H7 (cell line): Measurements from ENCODE around the gene P2RX6. TPM values are rescaled to one million over a fixed set of nuclear protein-coding genes. Genes with fewer than 3 reads are reported as not detected.
"Not testable (repeated sequence)": the region's sequence is repeated elsewhere in the genome, so short reads cannot be mapped to it uniquely, and the experiment has no call there.

ENCODE experiments used
- DNase-seq: peaks from one replicate; pipeline ENCODE4 v3.0.0; 2012
- H3K27me3 ChIP-seq: 2 replicates; pipeline ENCODE4 v1.6.0; 2011; ENCODE audit warnings: mild to moderate bottlenecking, low read length; ENCODE audit not compliant: control insufficient read depth, insufficient read depth
- H3K36me3 ChIP-seq: replicated peaks from 2 replicates; pipeline ENCODE4 v1.5.1; 2011; ENCODE audit warnings: low read length; ENCODE audit not compliant: control insufficient read depth, insufficient read depth
- H3K4me3 ChIP-seq: 2 replicates; pipeline ENCODE4 v1.5.1; 2011; ENCODE audit warnings: low read depth, mild to moderate bottlenecking, control low read depth, low read length, moderate library complexity; ENCODE audit not compliant: insufficient read depth
- total RNA-seq: library from RNA; depleted of rRNA; stranded (reverse); fragments of >200 nt; shearing (Covaris generic); gene quantifications from 2 replicates; pipeline ENCODE4 v1.2.3, GENCODE V29; 2014; rRNA removed

The P2RX6 gene
- total RNA-seq, result 0.26 and 0.31 TPM in 2 replicates

GRCh38 chr22:21014726-21015465, at the start of gene P2RX6:
Gene P2RX6 (plus strand): TSS chr22:21015165. CDS start chr22:21015175, 10 bp downstream.
- Histone ChIP-seq H3K27me3 (no peaks in the 10 kb centered on the region; the same call in 1 of the 2 replicates), H3K4me3 (peak within 1 kb of the TSS; percentile 71), H3K36me3 (no peaks in the 10 kb centered on the region)
- DNase-seq, result no peak

- DNase-seq, result peak; percentile 64
- Histone ChIP-seq H3K36me3 (no peaks in the 10 kb centered on the region), H3K27me3 (peaks cover 64% of the 10 kb centered on the region), H3K4me3 (no peak overlapping the region)
Observed at GRCh38 chr22:20965888-20966855, 48.8 kb upstream of the P2RX6 start.

- Histone ChIP-seq H3K27me3 (peaks cover 64% of the 10 kb centered on the region), H3K36me3 (no peaks in the 10 kb centered on the region), H3K4me3 (no peak within 1 kb of the TSS)
- peak; percentile 66 for DNase-seq
Observed at GRCh38 chr22:20966883-20967696, 47.9 kb upstream of the P2RX6 start, which contains the start of gene AIFM3. Gene AIFM3 (plus strand): TSS chr22:20967255. CDS start chr22:20967945, 690 bp downstream.

- Histone ChIP-seq H3K4me3 (no peak overlapping the region), H3K27me3 (peaks cover 63% of the 10 kb centered on the region), H3K36me3 (no peaks in the 10 kb centered on the region)
- DNase-seq, result peak; percentile 93
Observed at GRCh38 chr22:20967697-20968211, 47.2 kb upstream of the P2RX6 start.

GRCh38 chr22:20968281-20968977, 46.5 kb upstream of the P2RX6 start:
- Histone ChIP-seq H3K4me3 (no peak overlapping the region), H3K36me3 (no peaks in the 10 kb centered on the region), H3K27me3 (peaks cover 56% of the 10 kb centered on the region)
- DNase-seq, result peak; percentile 43

GRCh38 chr22:20970939-20971657, 43.9 kb upstream of the P2RX6 start:
- peak; percentile 57 for DNase-seq
- Histone ChIP-seq H3K4me3 (no peak overlapping the region), H3K27me3 (peaks cover 31% of the 10 kb centered on the region), H3K36me3 (no peaks in the 10 kb centered on the region)

- not testable (repeated sequence) for DNase-seq, H3K36me3 ChIP-seq, H3K4me3 ChIP-seq
- peaks cover 23% of the 10 kb centered on the region for H3K27me3 ChIP-seq
Observed at GRCh38 chr22:20972014-20972694, 42.8 kb upstream of the P2RX6 start.

- Histone ChIP-seq H3K4me3 (no peak overlapping the region), H3K36me3 (no peaks in the 10 kb centered on the region), H3K27me3 (peaks cover 15% of the 10 kb centered on the region)
- DNase-seq, result no peak
Observed at GRCh38 chr22:20972933-20973577, 41.9 kb upstream of the P2RX6 start.

GRCh38 chr22:20973634-20974286, 41.2 kb upstream of the P2RX6 start:
- no peak for DNase-seq
- no peaks in the 10 kb centered on the region for H3K36me3 ChIP-seq
- H3K4me3 ChIP-seq, result no peak overlapping the region
- peaks cover 8% of the 10 kb centered on the region for H3K27me3 ChIP-seq

GRCh38 chr22:20974336-20974955, 40.5 kb upstream of the P2RX6 start:
- DNase-seq, result no peak
- Histone ChIP-seq H3K27me3 (peaks cover 4% of the 10 kb centered on the region), H3K4me3 (no peak overlapping the region), H3K36me3 (no peaks in the 10 kb centered on the region)

- Histone ChIP-seq H3K4me3 (no peak overlapping the region), H3K36me3 (no peaks in the 10 kb centered on the region), H3K27me3 (peaks cover 11% of the 10 kb centered on the region)
- DNase-seq, result no peak
Observed at GRCh38 chr22:20975541-20976290, 39.2 kb upstream of the P2RX6 start.
